ENCODE measurements around the gene EFNB2. TPM values are rescaled to one million over a fixed set of nuclear protein-coding genes. Genes with fewer than 3 reads are reported as not detected.
A peak's percentile ranks its signal among the peaks of the same experiment; 100 is the strongest.

Gene EFNB2
- total and polyA plus RNA-seq, 11 donors = 7.3 to 20.2 (median 12.7) TPM

GRCh38 chr13:106477303-106477702 lies 58.2 kb downstream of the EFNB2 start:
- peaks cover 0 to under 1% (median 0%) of the 10 kb centered on the region in 12 donors for H3K9me3 ChIP-seq
- DNase-seq = no peak
- no peak for ATAC-seq
- no peaks in the 10 kb centered on the region for H3K27me3 ChIP-seq
- intact Hi-C loops (cut with DNase I) = no loop called here
- whole genome bisulfite sequencing, 4 donors = 89 to 99% (median 97%) methylated on average over 5 of the region's 5 CpGs
- peaks cover 0 to 30% (median 11%) of the 10 kb centered on the region in 12 donors for H3K4me1 ChIP-seq
- H3K4me3 ChIP-seq = no peak overlapping the region
- no peaks in the 10 kb centered on the region for H3K36me3 ChIP-seq
- no peak for TF ChIP-seq POLR2A (IDR thresholded peaks at IDR 0.05)
- TF ChIP-seq, protein P1, sequence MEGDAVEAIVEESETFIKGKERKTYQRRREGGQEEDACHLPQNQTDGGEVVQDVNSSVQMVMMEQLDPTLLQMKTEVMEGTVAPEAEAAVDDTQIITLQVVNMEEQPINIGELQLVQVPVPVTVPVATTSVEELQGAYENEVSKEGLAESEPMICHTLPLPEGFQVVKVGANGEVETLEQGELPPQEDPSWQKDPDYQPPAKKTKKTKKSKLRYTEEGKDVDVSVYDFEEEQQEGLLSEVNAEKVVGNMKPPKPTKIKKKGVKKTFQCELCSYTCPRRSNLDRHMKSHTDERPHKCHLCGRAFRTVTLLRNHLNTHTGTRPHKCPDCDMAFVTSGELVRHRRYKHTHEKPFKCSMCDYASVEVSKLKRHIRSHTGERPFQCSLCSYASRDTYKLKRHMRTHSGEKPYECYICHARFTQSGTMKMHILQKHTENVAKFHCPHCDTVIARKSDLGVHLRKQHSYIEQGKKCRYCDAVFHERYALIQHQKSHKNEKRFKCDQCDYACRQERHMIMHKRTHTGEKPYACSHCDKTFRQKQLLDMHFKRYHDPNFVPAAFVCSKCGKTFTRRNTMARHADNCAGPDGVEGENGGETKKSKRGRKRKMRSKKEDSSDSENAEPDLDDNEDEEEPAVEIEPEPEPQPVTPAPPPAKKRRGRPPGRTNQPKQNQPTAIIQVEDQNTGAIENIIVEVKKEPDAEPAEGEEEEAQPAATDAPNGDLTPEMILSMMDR (IDR thresholded peaks at IDR 0.05) = no peak
- no peak overlapping the region for H3K27ac ChIP-seq

DNA sequence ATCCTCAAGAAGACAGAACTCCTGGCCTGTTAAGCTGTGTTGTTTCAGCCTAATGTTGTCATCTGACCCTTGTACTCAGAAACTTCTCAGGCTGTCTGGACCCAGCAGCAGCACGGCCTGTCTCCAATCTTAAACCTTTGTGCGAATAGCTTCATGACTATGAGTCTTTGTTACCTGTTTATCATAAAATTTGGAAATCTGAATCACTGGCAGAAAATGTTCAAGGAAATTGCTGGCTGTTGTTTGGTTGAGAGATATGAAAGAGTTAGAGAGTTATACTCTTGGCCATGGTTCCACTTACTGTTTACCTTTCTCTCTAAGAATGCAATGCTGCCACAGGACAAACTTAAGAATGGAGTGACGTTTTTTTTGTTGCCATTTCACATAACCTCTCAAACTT lies 59.6 kb downstream of the EFNB2 start:
- no peaks in the 10 kb centered on the region for H3K27me3 ChIP-seq
- intact Hi-C loops (cut with DNase I) = no loop called here
- no peaks in the 10 kb centered on the region for H3K36me3 ChIP-seq
- WGBS, 4 donors = 83 to 91% (median 88%) methylated on average over 3 of the region's 3 CpGs
- no peak overlapping the region for H3K4me3 ChIP-seq
- TF ChIP-seq, protein P1 (IDR thresholded peaks at IDR 0.05) = no peak
- TF ChIP-seq POLR2A (IDR thresholded peaks at IDR 0.05) = no peak
- ATAC-seq (no peak), DNase-seq (no peak)
- H3K27ac ChIP-seq = peak overlapping the region in 1 of 12 donors; percentile 6
- H3K4me1 ChIP-seq = peaks cover 0 to 27% (median 12%) of the 10 kb centered on the region in 12 donors
- H3K9me3 ChIP-seq = no peaks in the 10 kb centered on the region

- Histone ChIP-seq H3K4me3 (no peak overlapping the region), H3K27me3 (no peaks in the 10 kb centered on the region), H3K9me3 (no peaks in the 10 kb centered on the region), H3K4me1 (peaks cover 0 to 21% (median 12%) of the 10 kb centered on the region in 12 donors), H3K36me3 (no peaks in the 10 kb centered on the region), H3K27ac (no peak overlapping the region)
- intact Hi-C loops (cut with DNase I) = no loop called here
- ATAC-seq = no peak
- no peak for DNase-seq
- TF ChIP-seq, protein P1 (IDR thresholded peaks at IDR 0.05) = no peak
- TF ChIP-seq POLR2A (IDR thresholded peaks at IDR 0.05) = no peak
- 46 to 64% (median 62%) methylated on average over 6 of the region's 6 CpGs for WGBS, 4 donors
Measured at GRCh38 chr13:106474912-106475311, 60.5 kb downstream of the EFNB2 start.

DNA sequence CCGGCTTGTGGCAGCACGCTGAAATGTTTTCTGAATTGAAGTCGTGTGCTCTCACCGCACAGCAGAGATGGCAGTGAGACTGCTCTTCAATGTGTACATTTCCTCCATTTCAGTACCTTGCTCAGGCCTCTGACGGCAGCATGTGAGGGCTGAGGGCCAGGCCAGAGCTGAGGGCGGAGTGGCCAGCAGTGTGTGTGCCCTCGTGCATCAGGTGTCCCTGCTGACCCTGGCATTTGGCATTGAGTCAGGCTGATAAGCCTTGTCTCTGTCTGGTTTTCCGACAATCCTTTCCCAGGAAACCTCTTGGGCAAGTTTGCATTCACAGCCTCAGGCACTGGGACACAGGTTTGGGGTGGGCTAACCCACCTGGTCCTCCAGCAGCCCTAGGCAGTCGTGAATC lies 62.3 kb downstream of the EFNB2 start:
- H3K9me3 ChIP-seq = no peaks in the 10 kb centered on the region
- intact Hi-C loops (cut with DNase I) = no loop called here
- H3K36me3 ChIP-seq = no peaks in the 10 kb centered on the region
- DNase-seq (peak in 4 of 5 donors; percentile 53 to 72 (median 66)), ATAC-seq (peak; percentile 73 to 91 (median 87))
- peaks cover 0 to 21% (median 12%) of the 10 kb centered on the region in 12 donors for H3K4me1 ChIP-seq
- H3K4me3 ChIP-seq = no peak overlapping the region
- TF ChIP-seq, protein P1 (IDR thresholded peaks at IDR 0.05) = no peak
- no peak for TF ChIP-seq POLR2A (IDR thresholded peaks at IDR 0.05)
- H3K27me3 ChIP-seq = no peaks in the 10 kb centered on the region
- peak overlapping the region in 9 of 12 donors; percentile 9 to 76 (median 47) for H3K27ac ChIP-seq
- WGBS, 4 donors = 43 to 78% (median 62%) methylated on average over 8 to 9 of the region's 9 CpGs
